ENCODE measurements around the gene ZNF384.

ZNF384 gene

GRCh38 chr12:6698352-6699046, 9.3 kb upstream of the ZNF384 start:
- FAIRE-seq: no peak

- FAIRE-seq: no peak
Observed at GRCh38 chr12:6697584-6698351, 8.6 kb upstream of the ZNF384 start.

- no peak for FAIRE-seq
Observed at GRCh38 chr12:6696690-6697583, 7.8 kb upstream of the ZNF384 start.

GRCh38 chr12:6695313-6696045, 6.3 kb upstream of the ZNF384 start:
- FAIRE-seq: no peak

GRCh38 chr12:6694701-6695100, 5.5 kb upstream of the ZNF384 start:
- no peak for FAIRE-seq

GRCh38 chr12:6693832-6694355, 4.7 kb upstream of the ZNF384 start:
- no peak for FAIRE-seq

- FAIRE-seq: no peak
Observed at GRCh38 chr12:6692888-6693287, 3.7 kb upstream of the ZNF384 start.

- FAIRE-seq: no peak
Observed at GRCh38 chr12:6691473-6691872, 2.3 kb upstream of the ZNF384 start.

- no peak for FAIRE-seq
Observed at GRCh38 chr12:6688543-6688998, 604 bp downstream of the ZNF384 start.

GRCh38 chr12:6685814-6686213, 3.4 kb downstream of the ZNF384 start:
- no peak for FAIRE-seq

GRCh38 chr12:6684609-6685008, 4.6 kb downstream of the ZNF384 start:
- FAIRE-seq: no peak

GRCh38 chr12:6676962-6677361, 12.2 kb downstream of the ZNF384 start:
- FAIRE-seq: no peak

- no peak for FAIRE-seq
Observed at GRCh38 chr12:6672143-6672542, 17.0 kb downstream of the ZNF384 start.

GRCh38 chr12:6667559-6668210, 21.5 kb downstream of the ZNF384 start:
- no peak for FAIRE-seq

- FAIRE-seq: no peak
Observed at GRCh38 chr12:6666211-6666610, 23.0 kb downstream of the ZNF384 start.

GRCh38 chr12:6664902-6665301, 24.3 kb downstream of the ZNF384 start:
- no peak for FAIRE-seq

- peak; percentile 97 for FAIRE-seq
Observed at GRCh38 chr12:6662906-6663742, 26.1 kb downstream of the ZNF384 start, which contains the start of gene ING4. TSS of gene ING4 (minus strand) at chr12:6663119. CDS start at chr12:6663101, 18 bp downstream.

- FAIRE-seq: no peak
Observed at GRCh38 chr12:6662602-6662905, 26.6 kb downstream of the ZNF384 start.

GRCh38 chr12:6653987-6654386, 35.2 kb downstream of the ZNF384 start:
- FAIRE-seq: no peak

GRCh38 chr12:6653342-6653741, 35.8 kb downstream of the ZNF384 start:
- FAIRE-seq: no peak

- FAIRE-seq: no peak
Observed at GRCh38 chr12:6652391-6652790, 36.8 kb downstream of the ZNF384 start.

Data from islet of Langerhans (tissue), 1 donor.